Activated CD8-positive, alpha-beta memory T cell treated with anti-CD3 and anti-CD28 coated beads for 36 hours (primary cell): ENCODE measurements around the gene NKX2-1. TPM values are rescaled to one million over a fixed set of nuclear protein-coding genes. Genes with fewer than 3 reads are reported as not detected.

Source experiments
- CTCF ChIA-PET: fragments of 350-600 bp; sonication (Branson Sonifier 250); formaldehyde crosslinking; loops from one replicate; lab custom pipeline; 2021; ENCODE audit warnings: antibody characterized with exemption; lab: Charles Lee
- POLR2A ChIA-PET: fragments of 350-600 bp; sonication (Branson Sonifier 250); formaldehyde crosslinking; loops from one replicate; lab custom pipeline; 2021; ENCODE audit warnings: antibody characterized with exemption; lab: Charles Lee
- total RNA-seq, 2 experiments: library from RNA; stranded (reverse); gene quantifications; one replicate each; pipeline ENCODE4 v1.2.3, GENCODE V29; 2021

NKX2-1 gene
- total RNA-seq, 2 experiments from 2014 or later: not detected

- CTCF ChIA-PET: no interaction called here
- POLR2A ChIA-PET: no interaction called here
Observed at GRCh38 chr14:36471431-36471830, 48.6 kb downstream of the NKX2-1 start.

GRCh38 chr14:36467332-36467731 is 52.7 kb downstream of the NKX2-1 start:
- POLR2A ChIA-PET: no interaction called here
- CTCF ChIA-PET: no interaction called here

Other genes starting within 250 kb of the NKX2-1 start
- gene MBIP, start 199.6 kb downstream of the NKX2-1 start, total RNA-seq: 10 to 100 TPM; 26.8 to 27.8 TPM
- not detected for gene NKX2-8, start 62.4 kb upstream of the NKX2-1 start, total RNA-seq
- not detected for gene PAX9, start 141.6 kb upstream of the NKX2-1 start, total RNA-seq